T-helper 1 cell treated with Interleukin-12 subunit alpha and Interleukin-12 subunit beta and Interleukin-4 antibody, amounts not matched to agents 30 ng/mL and 1 ng/mL, for 36 hours (primary cell): Measurements from ENCODE around the gene FBXO31. TPM values are rescaled to one million over a fixed set of nuclear protein-coding genes. Genes with fewer than 3 reads are reported as not detected.

Experiments used
- intact Hi-C: fragments of 100-400 bp; cut with micrococcal nuclease; formaldehyde crosslinking; loops from one replicate; pipeline ENCODE4 v1.15.1; 2024
- total RNA-seq: library from RNA; stranded (reverse); gene quantifications from 2 replicates; pipeline ENCODE4 v1.2.3, GENCODE V29; 2022

The FBXO31 gene, protein sequence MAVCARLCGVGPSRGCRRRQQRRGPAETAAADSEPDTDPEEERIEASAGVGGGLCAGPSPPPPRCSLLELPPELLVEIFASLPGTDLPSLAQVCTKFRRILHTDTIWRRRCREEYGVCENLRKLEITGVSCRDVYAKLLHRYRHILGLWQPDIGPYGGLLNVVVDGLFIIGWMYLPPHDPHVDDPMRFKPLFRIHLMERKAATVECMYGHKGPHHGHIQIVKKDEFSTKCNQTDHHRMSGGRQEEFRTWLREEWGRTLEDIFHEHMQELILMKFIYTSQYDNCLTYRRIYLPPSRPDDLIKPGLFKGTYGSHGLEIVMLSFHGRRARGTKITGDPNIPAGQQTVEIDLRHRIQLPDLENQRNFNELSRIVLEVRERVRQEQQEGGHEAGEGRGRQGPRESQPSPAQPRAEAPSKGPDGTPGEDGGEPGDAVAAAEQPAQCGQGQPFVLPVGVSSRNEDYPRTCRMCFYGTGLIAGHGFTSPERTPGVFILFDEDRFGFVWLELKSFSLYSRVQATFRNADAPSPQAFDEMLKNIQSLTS
- 33.0 and 33.8 TPM in 2 replicates for total RNA-seq

- intact Hi-C loops = loop anchor here (1.0 to 5.0 kb wide), 7 partner anchors 9 to 1831 kb away; partner anchors contain the start of genes C16orf95, MAP1LC3B, ZC3H18 and ZCCHC14
Measured at GRCh38 chr16:87383505-87384161, at the start of gene FBXO31. Gene FBXO31, minus strand, starts transcription at chr16:87383776. Its CDS starts 32 bp downstream, at chr16:87383744.

DNA sequence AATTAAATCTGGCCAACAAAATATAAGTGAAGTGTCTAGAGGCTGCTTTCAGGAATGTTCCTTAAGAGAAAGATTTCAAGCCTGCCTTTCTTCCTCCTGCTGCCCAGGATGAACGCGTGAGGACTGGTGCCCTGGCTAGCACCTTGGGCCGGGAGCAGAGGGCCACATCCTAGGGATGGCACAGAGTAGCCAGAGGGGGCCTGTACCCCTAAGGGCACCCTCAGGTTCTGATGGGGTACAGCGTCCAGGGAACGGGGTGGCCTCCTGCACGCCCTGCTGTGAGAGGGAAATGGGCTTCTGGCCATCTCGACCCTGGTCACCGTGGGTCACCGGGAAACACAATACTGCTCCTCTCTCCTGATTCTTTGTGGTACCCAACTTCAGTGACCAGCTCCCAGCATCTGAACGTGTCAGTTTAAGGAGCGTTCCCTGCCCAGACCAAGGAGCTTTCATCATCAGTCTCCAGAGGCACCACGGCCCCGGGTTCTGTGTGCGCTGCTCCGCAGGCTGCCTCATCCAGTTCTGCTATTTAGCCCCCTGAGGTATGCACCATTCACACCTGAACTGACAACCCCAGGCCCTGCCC is 48.8 kb upstream of the FBXO31 start:
- intact Hi-C loops = no loop called here

DNA sequence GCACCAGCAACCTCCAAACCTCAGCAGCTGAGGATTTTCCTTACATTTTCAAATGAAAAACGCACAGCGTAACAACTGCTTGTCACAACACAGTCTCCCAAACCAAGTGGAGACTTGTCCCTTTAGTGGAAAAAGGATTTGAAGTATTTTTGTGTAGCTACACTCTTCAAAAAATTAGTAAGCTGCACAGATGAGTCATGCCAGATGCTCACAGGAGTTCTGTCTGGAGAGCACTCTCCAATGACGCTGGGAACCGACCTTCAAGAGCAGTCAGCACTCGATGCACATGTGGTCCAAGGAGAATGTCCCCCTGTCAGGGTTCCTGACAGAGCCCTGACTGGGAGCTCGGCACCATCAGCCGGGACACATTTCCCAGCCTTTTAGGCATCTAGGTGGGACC is 48.4 kb upstream of the FBXO31 start:
- intact Hi-C loops = no loop called here

DNA sequence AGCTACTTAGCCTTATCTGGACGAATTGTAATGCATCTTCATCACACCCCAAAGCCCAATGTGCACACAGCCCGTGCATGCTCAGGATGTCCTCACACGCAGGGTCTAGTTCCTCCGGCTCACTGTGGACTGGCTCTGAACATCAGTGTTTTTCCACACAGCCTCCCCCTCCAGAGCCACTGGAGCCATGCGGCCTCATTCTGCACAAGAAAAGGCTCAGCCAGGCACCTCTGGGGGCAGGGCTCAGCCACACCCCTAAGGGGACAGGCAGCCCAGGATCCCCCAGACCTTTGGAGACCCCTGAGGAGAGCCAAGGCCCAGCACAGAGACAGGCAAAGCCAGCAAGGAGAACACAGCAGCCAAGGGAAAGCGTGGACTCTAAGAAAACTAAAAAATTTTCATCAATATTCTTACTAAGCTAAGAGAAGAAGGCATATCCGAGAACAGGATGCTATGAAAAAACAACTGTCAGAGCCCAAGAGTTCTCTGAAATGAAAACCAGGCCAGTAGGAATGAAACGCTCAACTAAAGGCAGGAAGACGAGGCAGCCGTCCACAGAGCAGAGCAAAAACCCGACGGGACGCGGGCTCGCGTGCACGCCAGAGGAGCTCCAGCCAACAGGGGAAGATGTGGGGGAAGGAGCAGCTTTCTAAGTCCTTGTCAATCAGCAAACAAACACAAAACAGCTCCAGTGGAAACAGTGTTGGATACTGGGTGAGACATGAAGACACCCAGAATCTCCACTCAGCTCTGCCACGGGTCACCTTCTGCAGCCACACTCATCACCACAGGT is 43.0 kb upstream of the FBXO31 start:
- intact Hi-C loops = no loop called here

- intact Hi-C loops = no loop called here
Measured at GRCh38 chr16:87425941-87426340, 42.4 kb upstream of the FBXO31 start.

- intact Hi-C loops = no loop called here
Measured at GRCh38 chr16:87424266-87424665, 40.7 kb upstream of the FBXO31 start.

- intact Hi-C loops = no loop called here
Measured at GRCh38 chr16:87423429-87423828, 39.9 kb upstream of the FBXO31 start.

DNA sequence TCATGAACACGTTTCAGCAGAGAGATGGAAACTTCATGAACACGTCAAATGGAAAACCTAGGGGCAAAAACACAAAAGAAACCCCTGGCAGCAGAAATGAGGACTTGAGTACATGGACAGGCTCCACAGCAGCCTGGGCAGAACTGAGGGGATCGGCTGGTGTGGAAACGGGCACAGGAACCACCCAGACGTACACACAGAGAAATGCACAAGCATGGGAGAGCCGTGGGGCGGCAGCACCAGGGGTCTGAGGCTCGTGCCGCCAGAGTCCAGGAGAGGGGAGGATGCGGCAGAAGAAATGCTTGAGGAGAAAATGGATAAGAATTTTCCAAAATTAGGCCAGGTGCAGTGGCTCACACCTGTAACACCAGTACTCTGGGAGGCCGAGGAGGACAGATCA is 38.5 kb upstream of the FBXO31 start:
- intact Hi-C loops = no loop called here

DNA sequence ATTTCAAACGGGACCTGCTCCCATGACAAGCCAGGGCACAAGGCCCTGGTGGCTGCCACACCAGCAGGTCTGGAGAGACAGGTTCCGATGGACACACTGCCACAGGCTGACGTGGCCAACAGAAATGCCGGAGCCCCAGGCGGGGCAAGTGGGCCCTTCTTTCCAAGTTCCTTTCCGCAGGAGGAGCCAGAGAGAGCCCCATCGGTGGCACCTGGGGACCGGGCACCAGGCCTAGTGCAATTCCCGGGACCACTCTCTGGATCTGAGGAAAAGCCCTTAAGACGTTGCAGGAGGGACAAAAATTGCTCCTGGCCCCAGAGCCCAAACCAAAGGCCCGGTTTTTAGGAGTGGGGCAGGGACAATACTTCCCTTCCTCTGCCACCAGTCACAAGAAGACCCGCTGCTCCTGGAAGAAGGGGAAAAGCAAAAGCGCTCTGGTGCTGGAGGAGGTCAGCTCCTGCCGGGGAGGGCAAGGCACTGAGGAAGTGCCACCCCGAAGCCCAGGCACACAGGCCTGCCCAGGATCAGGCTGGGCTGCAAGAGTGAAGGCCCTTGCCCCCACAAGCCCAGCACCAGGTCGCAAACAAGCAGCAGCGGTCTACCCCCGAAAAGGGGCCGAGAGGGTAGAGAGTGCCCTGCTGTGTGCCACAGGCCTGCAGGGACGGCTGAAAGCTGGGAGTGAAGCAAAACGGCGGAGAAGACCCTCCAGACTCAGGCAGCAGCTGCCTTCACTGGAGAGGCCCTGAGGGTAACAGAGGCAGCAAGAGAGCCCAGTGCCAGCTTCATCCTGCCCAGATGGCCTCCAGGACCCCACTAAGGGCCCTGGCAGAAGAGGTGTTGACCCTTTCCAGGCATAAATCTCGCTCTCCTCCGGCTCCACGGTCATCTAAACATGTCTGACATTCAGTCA is 37.7 kb upstream of the FBXO31 start:
- intact Hi-C loops = no loop called here

DNA sequence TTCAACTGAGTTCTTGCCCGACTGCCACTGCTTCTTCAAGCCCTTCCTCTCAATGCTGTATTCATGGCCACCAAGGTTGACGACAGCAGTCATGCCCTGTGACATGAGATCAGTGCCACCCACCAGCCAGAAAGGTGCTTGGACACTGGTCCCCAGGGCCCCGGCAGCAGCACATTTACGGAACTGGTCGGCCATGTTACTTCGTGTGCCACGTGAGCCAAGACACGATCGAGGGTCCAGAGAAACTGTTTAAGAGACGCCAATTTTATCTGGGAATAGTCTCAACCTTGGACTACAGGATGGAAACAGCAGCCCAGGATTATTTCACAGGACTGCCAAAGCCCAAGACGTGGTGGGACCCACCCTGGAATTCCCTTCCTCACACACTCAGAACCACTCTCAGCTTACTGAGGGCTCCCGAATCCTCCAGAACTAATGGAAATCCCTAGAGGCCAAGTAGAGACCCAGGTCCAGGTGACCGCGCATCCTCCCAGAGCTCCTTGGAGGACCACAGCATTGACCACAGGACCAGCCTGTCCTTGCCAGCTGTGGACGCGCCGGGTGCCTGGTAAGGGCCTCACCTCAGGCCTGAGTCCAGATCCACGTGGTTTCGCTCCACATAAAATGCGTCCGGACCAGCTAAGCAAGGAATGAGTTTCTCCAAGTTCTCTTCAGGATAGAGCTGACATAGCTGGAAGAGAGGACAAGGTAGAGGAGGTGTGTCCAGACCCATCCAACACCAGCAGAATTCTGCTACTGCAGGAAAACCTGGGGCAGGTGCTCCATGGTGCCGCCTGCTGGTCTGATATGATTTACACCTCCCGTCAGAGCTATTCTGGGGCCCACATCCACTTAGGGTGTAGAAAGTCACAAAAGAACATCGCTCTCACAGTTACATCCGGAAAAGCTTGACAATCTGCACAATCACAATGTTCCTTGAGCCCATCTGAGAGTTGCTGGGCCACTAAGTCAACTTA is 36.7 kb upstream of the FBXO31 start:
- intact Hi-C loops = no loop called here

GRCh38 chr16:87418644-87419043 is 35.1 kb upstream of the FBXO31 start:
- intact Hi-C loops = no loop called here

DNA sequence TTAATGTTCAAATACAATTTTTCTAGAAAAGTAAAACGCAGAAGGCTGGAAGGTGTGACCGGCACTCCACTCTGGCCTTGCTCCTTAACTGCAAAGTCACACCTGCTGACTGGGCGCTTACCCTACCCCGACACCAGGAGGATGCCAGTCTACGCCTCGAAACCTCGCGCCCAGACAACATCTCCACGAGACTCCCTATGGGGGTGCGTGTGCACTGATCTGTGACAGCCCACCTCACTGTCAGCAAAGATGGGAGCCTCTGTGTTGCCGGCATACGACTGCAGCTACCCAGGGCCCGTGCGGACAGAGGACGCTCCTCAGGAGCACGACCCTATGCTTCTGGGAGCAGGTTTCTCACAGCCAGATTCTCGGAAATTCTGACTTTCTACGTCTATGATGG is 34.6 kb upstream of the FBXO31 start:
- intact Hi-C loops = no loop called here

DNA sequence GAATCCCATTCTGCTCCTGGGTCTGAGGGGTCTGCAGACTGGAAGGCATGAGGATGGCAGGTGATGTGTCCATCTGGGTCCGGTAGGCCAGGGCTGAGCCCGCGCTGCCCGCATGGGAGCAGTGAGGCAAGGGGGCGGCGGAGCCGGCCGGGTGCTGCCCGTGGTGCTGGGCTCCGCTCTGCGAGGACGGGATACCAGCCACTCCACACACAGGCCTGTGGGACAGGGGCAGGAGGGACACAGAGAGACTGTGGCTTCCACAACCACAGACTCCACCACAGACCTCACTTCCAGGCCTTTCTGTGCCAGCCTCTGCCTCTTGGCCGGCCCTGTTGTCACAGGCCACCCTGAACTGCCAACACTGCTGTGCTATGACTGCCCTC is 33.9 kb upstream of the FBXO31 start:
- intact Hi-C loops = no loop called here

- intact Hi-C loops = loop anchor here (1.0 kb wide), 1 partner anchor 219 kb away; no protein-coding TSS in a partner anchor
Measured at GRCh38 chr16:87416826-87417527, 33.4 kb upstream of the FBXO31 start.

GRCh38 chr16:87415441-87415840 is 31.9 kb upstream of the FBXO31 start:
- intact Hi-C loops = no loop called here

- intact Hi-C loops = no loop called here
Measured at GRCh38 chr16:87414251-87414680, 30.7 kb upstream of the FBXO31 start.

- intact Hi-C loops = no loop called here
Measured at GRCh38 chr16:87412996-87413421, 29.4 kb upstream of the FBXO31 start.

- intact Hi-C loops = no loop called here
Measured at GRCh38 chr16:87412371-87412995, 28.9 kb upstream of the FBXO31 start.
